ENCODE data around the gene DRC1.

Gene DRC1

DNA sequence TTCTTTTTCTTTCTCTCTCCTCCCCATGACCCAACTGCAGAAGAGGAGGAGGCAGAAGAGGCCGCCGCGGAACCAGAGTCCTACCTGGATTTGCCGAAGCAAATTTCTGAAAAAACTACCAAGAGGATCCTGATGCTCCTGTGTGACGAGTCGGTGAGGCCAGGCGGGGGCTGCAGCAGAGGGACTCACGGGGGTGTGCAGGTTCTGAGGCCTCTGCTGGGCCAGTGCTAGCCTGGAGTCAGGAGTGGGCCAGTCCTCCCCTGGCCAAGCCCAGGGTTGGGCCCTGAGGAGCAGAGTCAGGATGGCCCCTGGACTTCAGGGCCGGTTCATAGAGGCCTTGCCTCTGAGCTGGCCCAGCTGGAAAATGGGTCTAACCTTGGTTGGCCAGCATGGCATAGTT, 46.9 kb downstream of the DRC1 start:
- no peak for DNase-seq (ENCODE audit: low read depth)

DNA sequence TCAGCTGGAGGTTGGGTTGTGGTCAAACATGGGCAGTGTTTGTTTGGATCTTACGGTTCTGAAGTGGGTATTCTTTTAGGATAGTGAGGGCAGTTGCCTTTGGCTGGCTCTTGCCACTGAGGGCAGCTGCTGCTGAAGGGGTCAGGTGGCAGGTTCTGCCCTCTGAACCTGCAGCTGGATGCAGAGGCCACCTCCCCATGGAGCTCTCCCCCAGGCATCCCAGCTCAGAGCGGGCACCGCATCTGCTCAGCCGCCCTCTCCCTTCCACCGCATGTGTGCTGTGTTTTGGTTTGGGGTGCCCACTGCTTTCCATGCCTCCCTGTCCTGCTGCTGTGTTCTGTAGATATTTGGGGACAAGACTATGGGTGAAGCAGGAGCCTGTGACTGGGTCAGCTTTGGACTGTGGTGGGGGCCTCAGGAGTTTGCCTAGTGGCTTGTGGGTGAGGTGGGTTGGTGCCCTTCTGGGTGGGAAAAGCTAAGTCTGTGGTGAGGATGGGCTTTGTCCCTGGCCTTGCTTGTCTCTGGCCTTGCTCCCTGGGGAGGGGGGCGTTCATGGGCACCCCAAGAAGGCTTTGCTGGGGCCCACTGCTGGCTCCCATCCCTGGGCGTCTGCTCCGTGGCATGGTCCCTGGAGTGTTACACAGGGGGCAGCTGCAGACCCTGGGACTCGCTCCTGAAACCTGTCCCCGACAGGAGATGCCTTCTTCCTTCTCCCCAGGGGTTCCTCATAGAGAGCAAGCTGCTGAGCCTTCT, 47.7 kb downstream of the DRC1 start:
- no peak for DNase-seq (ENCODE audit: low read depth)

DNA sequence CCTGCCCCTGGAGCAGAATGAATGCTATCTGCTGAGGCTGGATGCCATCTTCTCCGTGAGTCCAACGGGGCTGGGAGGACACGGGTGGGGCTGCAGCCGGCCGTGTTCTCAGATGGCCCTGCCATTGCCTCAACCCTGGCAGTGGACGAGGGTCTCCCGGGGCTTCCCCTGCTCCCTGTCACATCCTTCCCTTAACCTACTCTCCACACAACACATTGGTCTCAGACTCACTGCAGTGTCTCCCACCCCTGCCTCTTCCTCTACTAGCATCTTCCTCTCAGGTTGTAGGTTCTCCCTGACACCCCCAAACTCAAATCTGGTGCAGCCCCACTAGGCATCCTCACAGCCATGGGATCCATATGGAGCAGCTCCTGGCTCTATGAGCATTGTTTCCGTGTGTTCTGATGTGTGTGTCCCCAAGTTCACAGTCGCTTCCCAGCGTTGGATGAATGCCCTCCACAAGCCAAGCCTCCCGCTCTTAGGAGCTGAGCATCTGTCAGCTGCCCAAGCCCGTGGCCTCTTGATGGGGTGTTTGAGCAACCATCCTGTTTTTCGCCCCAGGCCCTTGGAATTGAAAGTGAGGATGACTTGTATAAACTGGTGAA, 48.4 kb downstream of the DRC1 start:
- no peak for DNase-seq (ENCODE audit: low read depth)

GRCh38 chr2:26451700-26452099, 50.0 kb downstream of the DRC1 start:
- DNase-seq (ENCODE audit: low read depth), result no peak

DNA sequence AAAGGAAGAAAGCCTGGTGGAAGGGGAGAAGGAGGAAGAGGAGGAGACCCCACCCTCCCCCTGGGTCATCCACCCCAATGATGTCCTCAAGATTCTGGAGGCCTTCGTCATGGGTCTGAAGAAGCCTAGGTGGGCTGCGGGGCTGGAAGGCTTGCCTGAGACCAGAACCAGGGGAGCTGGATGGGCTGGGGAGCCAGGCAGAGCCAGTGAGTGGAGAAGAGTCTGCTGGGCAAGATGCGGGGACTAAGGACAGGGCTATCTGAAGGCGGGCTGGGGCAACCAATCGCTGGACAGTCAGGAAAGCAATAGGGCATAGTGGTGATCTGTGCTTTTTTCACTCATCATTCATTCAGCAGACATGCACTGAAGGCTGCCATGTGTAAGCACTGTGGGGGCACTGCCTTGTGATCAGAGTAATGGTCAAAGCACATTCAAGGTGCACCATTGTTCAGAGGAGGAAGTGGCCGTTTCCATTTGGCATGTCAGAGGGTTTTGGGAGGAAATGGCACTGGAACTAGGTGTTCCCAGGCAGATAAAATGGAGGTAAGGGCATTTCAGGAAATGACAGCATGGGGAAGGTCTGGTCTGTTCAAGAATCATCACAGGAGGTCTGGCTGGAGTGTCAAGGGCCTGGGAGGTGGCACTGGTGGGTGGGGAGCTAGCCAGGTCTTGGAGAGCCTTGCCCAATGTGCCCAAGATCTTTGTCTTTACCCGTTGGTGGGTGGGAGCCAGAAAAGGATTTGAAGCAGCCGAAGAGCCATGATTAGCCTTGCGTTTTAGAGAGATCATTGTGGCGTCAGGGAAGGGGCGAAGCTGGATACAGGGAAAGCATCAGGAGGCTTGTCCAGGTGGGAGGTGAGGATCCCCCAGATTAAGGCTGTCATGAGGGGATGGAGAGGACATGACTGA, 52.0 kb downstream of the DRC1 start:
- DNase-seq (ENCODE audit: low read depth), result no peak

GRCh38 chr2:26454561-26455001, 52.9 kb downstream of the DRC1 start:
- DNase-seq (ENCODE audit: low read depth), result no peak

- no peak for DNase-seq (ENCODE audit: low read depth)
Observed at GRCh38 chr2:26455037-26455669, 53.4 kb downstream of the DRC1 start.

DNA sequence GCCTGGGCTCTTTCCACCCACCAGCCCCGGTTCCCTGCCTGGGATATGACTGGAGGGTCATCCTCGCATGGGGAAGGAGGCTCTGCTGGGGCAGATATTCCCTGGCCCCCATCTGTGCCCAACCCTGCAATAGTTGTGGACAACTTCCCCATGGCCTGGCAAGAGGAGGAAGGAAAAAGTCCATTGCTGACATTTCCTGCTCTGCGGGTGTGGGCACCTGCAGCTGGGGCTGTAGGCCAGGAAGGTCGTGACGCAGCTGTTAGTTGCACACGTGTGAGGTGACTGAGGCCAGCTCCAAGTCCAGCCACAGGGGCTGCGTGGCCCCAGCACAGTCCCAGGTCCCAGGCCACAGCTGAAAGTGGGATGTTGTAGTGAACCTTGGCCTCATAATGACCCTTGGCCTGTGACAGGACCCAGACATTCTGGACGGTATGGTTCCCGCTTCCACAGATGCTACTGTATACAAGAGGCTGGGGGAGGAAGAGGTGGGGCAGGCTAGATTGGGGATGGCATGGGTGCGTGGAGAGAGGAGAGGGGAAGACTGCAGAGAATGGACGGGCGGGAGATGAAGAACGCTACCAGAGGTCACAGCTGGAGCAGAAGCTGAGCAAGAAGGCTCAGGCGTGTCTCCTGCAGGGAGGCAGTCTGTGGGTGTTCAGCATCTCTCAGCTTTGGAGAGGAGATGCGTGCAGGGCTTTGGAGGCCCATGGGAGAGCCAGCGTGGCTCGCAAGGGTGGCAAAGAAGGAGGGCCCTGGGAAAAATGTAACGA, 54.1 kb downstream of the DRC1 start:
- no peak for DNase-seq (ENCODE audit: low read depth)

DNA sequence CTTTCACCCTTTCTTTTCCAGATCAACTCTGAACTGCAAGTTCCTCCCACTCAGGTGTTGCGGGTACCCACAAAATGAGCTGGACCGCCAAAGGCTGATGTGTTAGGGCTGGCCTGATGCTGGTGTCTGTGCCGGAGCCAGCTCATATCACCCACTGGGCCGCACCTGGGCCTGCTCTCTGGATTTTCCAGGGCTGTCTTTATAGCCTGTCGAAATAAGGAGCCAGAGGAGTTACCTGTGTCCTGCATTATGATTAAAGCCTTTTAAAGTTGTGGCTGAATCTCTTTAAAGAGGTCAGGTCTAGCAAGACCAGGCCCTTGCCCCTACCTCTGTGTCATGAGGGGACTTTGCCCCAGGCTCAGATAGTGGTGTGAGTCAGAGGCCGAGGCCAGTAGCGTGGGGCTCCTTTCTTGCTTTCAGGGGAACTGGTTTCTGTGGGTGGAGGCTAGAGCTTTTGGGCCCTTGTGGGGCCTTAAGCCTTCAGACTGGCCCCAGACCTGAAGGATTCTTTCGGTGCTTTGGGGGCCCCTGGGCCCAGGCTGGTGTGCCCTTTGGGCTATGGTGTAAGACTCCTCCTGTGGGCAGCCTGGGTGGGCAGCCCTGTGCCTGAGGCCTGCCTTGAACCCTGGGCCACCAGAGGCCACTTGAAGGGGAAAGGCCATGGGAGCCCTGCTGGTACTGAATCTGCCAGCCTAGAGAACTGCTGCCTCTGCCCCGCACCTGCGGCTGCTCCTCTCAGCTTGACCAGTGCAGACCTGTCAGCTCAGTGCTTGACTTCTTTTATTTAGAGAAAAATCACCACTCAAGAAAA, 54.9 kb downstream of the DRC1 start:
- no peak for DNase-seq (ENCODE audit: low read depth)

DNA sequence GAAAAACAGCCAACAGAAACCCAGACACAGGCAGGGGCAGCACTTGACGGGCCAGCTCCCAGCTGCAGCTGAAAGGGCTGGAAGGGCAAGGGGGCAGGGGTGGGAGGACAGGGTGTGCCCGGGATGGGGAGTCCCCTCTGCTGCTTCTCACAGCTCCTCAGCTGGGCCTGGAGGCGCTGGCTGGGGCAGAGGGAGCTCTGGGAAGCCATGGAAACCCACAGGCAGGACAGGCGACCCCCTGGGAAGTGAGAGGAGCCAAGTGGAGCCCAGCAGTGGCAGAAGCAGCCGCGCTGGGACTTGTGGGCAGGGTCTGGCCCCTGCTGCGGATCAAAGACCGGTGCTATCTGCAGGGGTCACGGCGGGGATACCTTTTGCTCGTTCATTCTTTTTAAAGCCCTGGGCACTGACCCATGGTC, 55.5 kb downstream of the DRC1 start:
- no peak for DNase-seq (ENCODE audit: low read depth)

GRCh38 chr2:26457695-26458364, 56.1 kb downstream of the DRC1 start:
- no peak for DNase-seq (ENCODE audit: low read depth)

- no peak for DNase-seq (ENCODE audit: low read depth)
Observed at GRCh38 chr2:26458365-26459042, 56.8 kb downstream of the DRC1 start.

GRCh38 chr2:26459991-26460612, 58.4 kb downstream of the DRC1 start:
- no peak for DNase-seq (ENCODE audit: low read depth)

DNA sequence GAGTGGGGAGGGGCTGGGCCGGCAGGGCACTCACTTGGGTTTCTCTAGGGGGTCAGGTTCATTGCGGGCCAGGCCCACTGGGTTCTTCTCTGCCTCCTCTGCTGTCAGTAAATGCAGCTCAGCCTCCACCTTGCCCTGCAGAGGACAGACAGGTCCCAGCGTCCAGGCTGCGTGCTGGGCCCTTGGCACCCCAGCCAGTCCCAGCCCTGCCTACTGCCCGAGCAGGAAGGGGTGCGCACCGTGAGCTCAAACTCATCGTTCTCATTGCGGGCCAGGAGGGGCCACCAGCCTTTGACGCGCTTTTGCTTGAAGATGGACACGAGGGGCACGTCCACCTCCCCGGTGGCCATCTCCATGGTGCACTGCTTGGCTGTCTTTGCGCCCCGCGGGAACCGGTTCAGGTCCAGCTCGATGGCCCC, 58.9 kb downstream of the DRC1 start:
- DNase-seq (ENCODE audit: low read depth), result no peak

- DNase-seq (ENCODE audit: low read depth), result no peak
Observed at GRCh38 chr2:26461601-26462023, 59.9 kb downstream of the DRC1 start.

DNA sequence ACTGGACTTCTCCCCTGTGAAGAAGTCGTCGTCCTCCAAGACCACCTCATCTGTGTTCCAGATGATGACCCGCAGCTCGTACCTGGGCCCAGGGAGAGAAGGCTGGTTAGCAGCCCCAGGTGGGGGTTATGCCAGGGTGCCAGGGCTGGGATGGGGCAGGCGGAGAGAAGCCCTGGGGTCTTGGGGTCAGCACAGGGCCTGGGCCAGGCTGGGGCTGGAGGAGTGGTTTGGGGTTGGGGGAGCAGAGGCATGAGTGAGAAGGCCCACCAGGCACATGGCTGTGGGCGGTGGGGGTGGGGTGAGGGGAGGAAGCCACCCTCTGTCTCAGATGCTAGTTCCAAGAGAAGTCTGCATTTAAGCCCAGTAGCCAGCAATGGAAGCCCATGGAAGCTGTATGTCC, 60.4 kb downstream of the DRC1 start:
- no peak for DNase-seq (ENCODE audit: low read depth)

GRCh38 chr2:26462511-26463243, 61.0 kb downstream of the DRC1 start:
- peak; percentile 34 for DNase-seq (ENCODE audit: low read depth)
